Muscle layer of duodenum (tissue), 2 donors: ENCODE results near the gene NEDD9.

ENCODE experiments used
- H3K27ac ChIP-seq: one replicate; pipeline ENCODE4 v1.7.0; 2013; ENCODE audit warnings: mild to moderate bottlenecking, low read length
- H3K27me3 ChIP-seq: one replicate; pipeline ENCODE4 v1.7.0; 2013; ENCODE audit warnings: low read depth, mild to moderate bottlenecking, control low read depth, low read length
- H3K36me3 ChIP-seq, 2 donors: one replicate each; pipeline ENCODE4 v1.7.0; 2013; ENCODE audit warnings: low read length in 2 of 2, control low read depth in 1 of 2, mild to moderate bottlenecking in 1 of 2; ENCODE audit not compliant: insufficient read depth in 2 of 2, control insufficient read depth in 1 of 2
- H3K4me1 ChIP-seq, 2 donors: one replicate each; pipeline ENCODE4 v1.7.0; 2013; ENCODE audit warnings: low read length in 2 of 2, mild to moderate bottlenecking in 2 of 2, control low read depth in 1 of 2, moderate library complexity in 1 of 2; ENCODE audit not compliant: insufficient read depth in 2 of 2, control insufficient read depth in 1 of 2
- H3K4me3 ChIP-seq, 2 donors: one replicate each; pipeline ENCODE4 v1.7.0; 2013; ENCODE audit warnings: low read length in 2 of 2, low read depth in 1 of 2, mild to moderate bottlenecking in 1 of 2
- H3K9me3 ChIP-seq, 2 donors: one replicate each; pipeline ENCODE4 v1.7.0; 2013; ENCODE audit warnings: low read length in 2 of 2, control low read depth in 1 of 2, mild to moderate bottlenecking in 1 of 2; ENCODE audit not compliant: control insufficient read depth in 1 of 2
- donor health status: healthy.

Gene NEDD9

GRCh38 chr6:11203306-11204004, 29.0 kb downstream of the NEDD9 start:
- no peak overlapping the region for H3K27ac ChIP-seq

DNA sequence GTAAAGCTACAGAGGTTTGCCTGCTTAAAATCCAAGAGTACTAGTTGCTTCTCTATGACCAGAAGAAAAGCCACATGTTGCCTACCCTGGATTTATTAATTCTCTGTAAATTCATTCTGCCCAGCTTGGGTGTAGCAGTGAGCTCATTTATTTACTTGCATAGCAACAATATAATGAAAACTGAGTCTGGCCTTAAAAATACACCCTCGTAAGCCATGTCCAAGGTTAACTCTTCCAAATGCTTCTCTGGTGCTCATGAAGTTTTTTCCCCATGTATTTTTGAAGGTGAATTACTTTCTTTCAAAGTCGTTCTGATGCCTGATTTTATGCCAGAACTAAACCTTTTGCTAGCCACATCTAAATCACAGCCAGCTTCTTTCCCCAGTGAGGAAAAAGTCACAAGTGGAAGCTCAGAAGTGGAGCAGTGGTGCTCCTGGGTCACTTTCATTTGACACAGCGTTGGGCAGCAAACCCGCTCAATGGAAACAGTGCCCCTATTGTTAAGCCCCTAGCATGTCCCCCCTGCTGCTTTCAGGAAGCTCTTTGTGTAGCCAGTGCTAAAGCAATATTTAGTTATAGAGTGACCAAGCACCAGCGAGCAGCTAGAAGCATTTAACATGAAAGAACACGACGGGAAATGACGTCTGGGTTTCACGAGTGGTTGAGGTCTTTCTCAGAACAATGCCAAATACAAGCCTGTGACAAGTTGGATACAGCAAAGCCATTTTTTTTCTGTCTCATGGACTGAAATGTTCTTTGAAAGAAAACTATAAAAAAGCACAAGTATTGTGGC, 29.8 kb downstream of the NEDD9 start:
- H3K4me3 ChIP-seq: no peak overlapping the region
- H3K27ac ChIP-seq: no peak overlapping the region
- peaks cover 0 to 8% of the 10 kb centered on the region in 2 donors for H3K4me1 ChIP-seq
- H3K27me3 ChIP-seq: no peaks in the 10 kb centered on the region
- no peaks in the 10 kb centered on the region for H3K9me3 ChIP-seq
- peaks cover 0 to 7% of the 10 kb centered on the region in 2 donors for H3K36me3 ChIP-seq

More at GRCh38 chr6:11203306-11204004, 29.0 kb downstream of the NEDD9 start:
- Histone ChIP-seq H3K27me3 (no peaks in the 10 kb centered on the region), H3K36me3 (peaks cover 0 to 15% of the 10 kb centered on the region in 2 donors), H3K4me3 (no peak overlapping the region), H3K4me1 (peaks cover 0 to 8% of the 10 kb centered on the region in 2 donors), H3K9me3 (no peaks in the 10 kb centered on the region)

DNA sequence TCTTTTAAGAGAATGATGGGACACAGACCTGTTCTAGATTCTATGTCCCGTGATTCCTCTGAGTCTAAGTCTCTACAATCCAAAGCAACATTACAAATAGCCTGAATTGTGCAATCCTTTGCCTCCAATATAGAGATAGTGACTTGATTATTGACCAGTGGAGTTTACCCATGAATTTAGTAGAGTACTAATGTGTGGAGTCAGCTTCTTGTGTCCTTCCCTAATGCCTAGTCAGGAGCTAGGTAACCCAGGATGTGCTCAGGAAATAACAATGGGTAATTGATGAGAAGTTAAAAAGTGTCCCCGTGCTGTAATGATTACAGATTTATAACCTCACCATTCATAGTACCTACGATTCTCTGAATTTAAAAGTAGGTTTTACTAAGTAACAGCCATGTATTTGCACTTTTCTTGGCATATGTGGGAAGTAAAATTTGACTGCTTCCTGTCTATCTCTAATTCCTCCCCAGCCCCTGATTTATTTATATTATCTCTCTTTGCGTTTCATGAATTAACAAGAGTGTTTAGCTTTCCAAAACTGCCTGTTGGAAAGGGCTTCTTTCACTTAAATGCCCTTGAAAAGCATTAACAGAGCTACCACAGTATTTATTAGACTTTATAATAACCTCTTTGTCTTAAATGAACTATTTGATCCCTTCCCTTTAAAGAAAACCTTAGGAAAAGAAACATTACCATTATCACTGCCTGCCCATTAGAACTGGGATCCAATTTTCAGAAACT, 30.5 kb downstream of the NEDD9 start:
- H3K36me3 ChIP-seq: peaks cover 0 to 6% of the 10 kb centered on the region in 2 donors
- peaks cover 0 to 8% of the 10 kb centered on the region in 2 donors for H3K4me1 ChIP-seq
- no peaks in the 10 kb centered on the region for H3K9me3 ChIP-seq
- no peaks in the 10 kb centered on the region for H3K27me3 ChIP-seq
- H3K27ac ChIP-seq: no peak overlapping the region
- H3K4me3 ChIP-seq: no peak overlapping the region

- H3K27ac ChIP-seq: no peak overlapping the region
- no peak overlapping the region for H3K4me3 ChIP-seq
- no peaks in the 10 kb centered on the region for H3K9me3 ChIP-seq
- H3K36me3 ChIP-seq: no peaks in the 10 kb centered on the region
- H3K4me1 ChIP-seq: peaks cover 0 to 8% of the 10 kb centered on the region in 2 donors
- H3K27me3 ChIP-seq: no peaks in the 10 kb centered on the region
Observed at GRCh38 chr6:11201015-11201414, 31.5 kb downstream of the NEDD9 start.

GRCh38 chr6:11200356-11200755, 32.1 kb downstream of the NEDD9 start:
- H3K27me3 ChIP-seq: no peaks in the 10 kb centered on the region
- no peak overlapping the region for H3K27ac ChIP-seq
- no peaks in the 10 kb centered on the region for H3K9me3 ChIP-seq
- no peak overlapping the region for H3K4me3 ChIP-seq
- no peaks in the 10 kb centered on the region for H3K36me3 ChIP-seq
- peaks cover 0 to 8% of the 10 kb centered on the region in 2 donors for H3K4me1 ChIP-seq

DNA sequence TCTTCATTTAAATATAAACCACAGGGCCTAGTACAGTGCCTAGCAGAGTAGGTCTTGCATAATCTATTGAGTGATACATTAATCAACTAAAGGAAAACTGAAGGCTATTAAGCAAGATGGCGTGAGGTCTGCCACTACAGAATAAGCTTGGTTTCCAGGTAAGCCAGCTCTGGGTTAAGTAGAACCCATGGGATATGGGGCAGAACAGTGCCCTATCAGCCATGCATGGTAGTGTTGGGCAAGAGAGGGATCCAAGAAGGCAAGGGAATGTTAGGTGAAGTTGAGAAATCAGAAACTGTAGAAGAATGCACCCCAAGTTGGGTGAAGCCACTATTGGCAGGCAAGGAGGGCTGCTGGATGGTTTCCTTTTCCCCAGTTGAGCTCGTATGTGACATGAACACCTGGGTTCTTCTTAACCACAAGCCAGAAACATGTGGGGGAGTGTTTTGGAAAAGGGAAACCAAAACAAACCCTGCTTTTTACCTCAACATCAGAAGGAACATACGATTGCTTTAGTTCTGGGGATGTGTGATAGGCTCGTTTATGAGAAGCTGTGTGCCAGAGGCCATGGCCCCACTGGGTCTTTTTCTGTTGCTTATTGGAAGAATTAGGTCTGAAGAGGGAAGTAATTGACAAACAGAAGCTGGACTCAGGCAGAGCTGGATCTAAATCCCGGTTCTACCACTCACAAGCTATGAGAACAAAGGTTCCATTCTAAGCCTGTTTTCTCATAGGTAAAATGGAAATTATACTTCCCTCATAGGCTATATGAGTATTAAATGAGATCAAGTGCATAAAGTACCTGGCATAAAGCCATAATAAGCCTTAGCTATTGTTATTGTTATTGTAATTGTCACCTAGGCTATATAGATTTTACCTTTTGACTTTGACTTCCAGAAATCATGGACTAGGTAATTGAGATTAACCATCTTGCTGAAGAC, 33.5 kb downstream of the NEDD9 start:
- H3K27ac ChIP-seq: no peak overlapping the region
- H3K27me3 ChIP-seq: no peaks in the 10 kb centered on the region
- H3K9me3 ChIP-seq: no peaks in the 10 kb centered on the region
- no peak overlapping the region for H3K4me3 ChIP-seq
- peaks cover 0 to 8% of the 10 kb centered on the region in 2 donors for H3K4me1 ChIP-seq
- no peaks in the 10 kb centered on the region for H3K36me3 ChIP-seq

DNA sequence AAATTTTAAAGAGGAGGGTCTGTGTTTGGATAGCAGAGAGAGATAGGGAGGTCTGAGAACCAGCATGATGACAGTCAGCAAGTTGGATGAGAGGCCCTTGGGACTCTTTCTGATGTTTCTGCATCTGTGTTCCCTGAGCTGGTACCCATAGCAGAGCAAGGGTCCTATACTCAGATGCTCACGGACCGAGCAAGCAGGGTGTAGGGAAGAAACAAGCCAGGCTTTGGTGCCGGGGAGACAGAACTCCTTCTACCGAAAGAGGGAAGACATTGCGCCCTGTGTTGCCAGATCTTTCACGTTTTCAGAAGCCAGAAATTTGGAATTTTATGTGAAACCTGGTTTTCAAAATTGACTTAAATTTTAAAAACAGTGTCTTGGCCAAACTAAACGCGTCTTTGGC, 34.6 kb downstream of the NEDD9 start:
- H3K36me3 ChIP-seq: no peaks in the 10 kb centered on the region
- peaks cover 0 to 3% of the 10 kb centered on the region in 2 donors for H3K4me1 ChIP-seq
- H3K27ac ChIP-seq: no peak overlapping the region
- H3K9me3 ChIP-seq: no peaks in the 10 kb centered on the region
- no peaks in the 10 kb centered on the region for H3K27me3 ChIP-seq
- no peak overlapping the region for H3K4me3 ChIP-seq

DNA sequence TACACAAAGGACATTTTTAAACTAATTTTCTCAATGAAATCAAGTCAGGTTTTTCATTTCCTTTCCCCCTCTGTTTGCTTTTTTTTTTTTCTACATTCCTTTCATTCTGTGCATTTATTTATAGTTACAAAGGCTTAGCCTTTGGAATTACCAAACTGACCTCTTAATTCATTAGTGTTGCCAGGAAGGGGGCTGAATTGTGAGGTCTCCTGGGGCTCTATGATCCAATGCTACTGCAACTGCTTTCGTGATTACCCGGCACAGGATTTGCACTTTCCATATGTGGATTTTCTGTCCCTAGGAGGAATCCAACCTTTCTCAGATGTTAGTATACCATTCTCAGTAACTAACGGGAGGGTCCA, 35.3 kb downstream of the NEDD9 start:
- no peaks in the 10 kb centered on the region for H3K4me1 ChIP-seq
- no peaks in the 10 kb centered on the region for H3K9me3 ChIP-seq
- no peak overlapping the region for H3K4me3 ChIP-seq
- H3K27ac ChIP-seq: no peak overlapping the region
- H3K27me3 ChIP-seq: no peaks in the 10 kb centered on the region
- no peaks in the 10 kb centered on the region for H3K36me3 ChIP-seq

DNA sequence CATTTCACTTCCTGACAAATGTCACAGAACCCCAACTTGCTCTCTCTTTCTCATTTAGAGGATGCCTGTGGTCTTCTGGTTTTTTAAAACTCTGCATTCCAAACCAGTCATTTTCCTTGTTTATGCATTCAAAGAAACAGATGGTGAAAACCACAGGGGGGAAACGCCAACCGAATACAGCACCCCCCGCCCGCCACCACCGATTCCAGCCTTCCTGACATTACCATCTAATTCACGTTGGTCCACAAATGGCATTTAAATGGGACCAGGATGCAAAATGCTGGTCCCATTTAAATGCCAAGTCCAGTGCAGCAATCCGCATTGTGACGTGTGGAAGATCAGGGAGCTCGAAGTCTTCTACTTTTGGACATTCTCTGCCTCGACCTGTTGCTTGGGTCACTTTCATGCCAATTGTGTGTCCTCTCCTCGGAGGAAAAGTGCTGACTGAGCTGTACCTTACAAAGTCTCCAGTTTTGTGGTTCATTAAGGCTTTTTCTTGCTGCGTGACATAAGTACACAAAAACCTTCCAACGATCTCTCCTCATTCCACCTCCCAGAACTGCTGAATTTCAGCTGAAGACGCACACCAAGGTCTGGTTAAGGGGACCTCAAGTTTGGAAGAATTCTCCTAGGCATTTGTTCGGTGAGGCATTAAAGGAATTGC, 35.8 kb downstream of the NEDD9 start:
- H3K27ac ChIP-seq: no peak overlapping the region
- peaks cover 0 to 3% of the 10 kb centered on the region in 2 donors for H3K36me3 ChIP-seq

More for the DNA sequence above, 35.8 kb downstream of the NEDD9 start:
- H3K4me3 ChIP-seq: no peak overlapping the region
- H3K4me1 ChIP-seq: no peaks in the 10 kb centered on the region
- H3K9me3 ChIP-seq: no peaks in the 10 kb centered on the region
- no peaks in the 10 kb centered on the region for H3K27me3 ChIP-seq
